Left ventricle myocardium inferior (tissue), 1 donor: ENCODE results near the gene RDH5. TPM values are rescaled to one million over a fixed set of nuclear protein-coding genes. Genes with fewer than 3 reads are reported as not detected.

ENCODE experiments used
- DNase-seq: peaks from one replicate; pipeline ENCODE4 v3.0.0-alpha.2; 2020
- H3K27ac ChIP-seq: fragments of 200-600 bp; replicated peaks from 2 replicates; pipeline ENCODE4 v1.8.0; 2021
- H3K27me3 ChIP-seq: fragments of 200-600 bp; 2 replicates; pipeline ENCODE4 v1.8.0; 2021; ENCODE audit warnings: low read depth
- H3K36me3 ChIP-seq: fragments of 200-600 bp; 2 replicates; pipeline ENCODE4 v1.8.0; 2021
- H3K4me1 ChIP-seq: fragments of 200-600 bp; 2 replicates; pipeline ENCODE4 v1.8.0; 2021
- H3K4me3 ChIP-seq: fragments of 200-600 bp; 2 replicates; pipeline ENCODE4 v1.8.0; 2021; ENCODE audit warnings: mild to moderate bottlenecking, moderate library complexity
- H3K9me3 ChIP-seq: fragments of 200-600 bp; replicated peaks from 2 replicates; pipeline ENCODE4 v1.8.0; 2021
- intact Hi-C: fragments of 100-400 bp; cut with micrococcal nuclease; formaldehyde crosslinking; loops from one replicate; pipeline ENCODE4 v1.11.0; 2022
- total RNA-seq: library from RNA; stranded (reverse); fragmentation: NEBNext Ultra II Directional; extraction: Animal tissue kit (Norgen Biotek cat#: 25700); gene quantifications from one replicate; pipeline ENCODE4 v1.2.1, GENCODE V29; 2021
- TF ChIP-seq, protein P1 (sequence below): fragments of 200-600 bp; IDR thresholded peaks from 2 replicates; pipeline ENCODE4 v1.8.0; 2021; ENCODE audit warnings: antibody characterized with exemption, mild to moderate bottlenecking, borderline replicate concordance
- donor health status: DM: no; HTN: yes; CAD: no; lungs with severe emphysema.

The RDH5 gene
- total RNA-seq, 1 donor from 2014 or later, result 12.2 TPM

DNA sequence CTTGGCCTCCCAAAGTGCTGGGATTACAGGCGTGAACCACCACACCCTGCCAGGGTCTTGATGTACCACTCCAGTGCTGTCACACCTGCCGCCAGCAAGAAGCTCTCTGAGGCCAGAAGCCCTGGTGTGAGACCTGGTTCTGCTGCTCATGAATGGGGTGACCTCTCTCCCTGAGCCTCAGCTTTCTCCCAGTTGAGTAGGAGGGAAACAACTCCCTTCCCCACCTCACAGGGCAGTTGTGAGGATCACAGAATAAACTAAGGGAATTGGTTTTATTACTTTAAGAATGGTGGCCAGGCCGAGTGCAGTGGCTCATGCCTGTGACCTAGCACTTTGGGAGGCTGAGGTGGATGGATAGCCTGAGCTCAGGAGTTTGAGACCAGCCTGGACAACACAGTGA lies 14.4 kb downstream of the RDH5 start:
- TF ChIP-seq, protein P1, sequence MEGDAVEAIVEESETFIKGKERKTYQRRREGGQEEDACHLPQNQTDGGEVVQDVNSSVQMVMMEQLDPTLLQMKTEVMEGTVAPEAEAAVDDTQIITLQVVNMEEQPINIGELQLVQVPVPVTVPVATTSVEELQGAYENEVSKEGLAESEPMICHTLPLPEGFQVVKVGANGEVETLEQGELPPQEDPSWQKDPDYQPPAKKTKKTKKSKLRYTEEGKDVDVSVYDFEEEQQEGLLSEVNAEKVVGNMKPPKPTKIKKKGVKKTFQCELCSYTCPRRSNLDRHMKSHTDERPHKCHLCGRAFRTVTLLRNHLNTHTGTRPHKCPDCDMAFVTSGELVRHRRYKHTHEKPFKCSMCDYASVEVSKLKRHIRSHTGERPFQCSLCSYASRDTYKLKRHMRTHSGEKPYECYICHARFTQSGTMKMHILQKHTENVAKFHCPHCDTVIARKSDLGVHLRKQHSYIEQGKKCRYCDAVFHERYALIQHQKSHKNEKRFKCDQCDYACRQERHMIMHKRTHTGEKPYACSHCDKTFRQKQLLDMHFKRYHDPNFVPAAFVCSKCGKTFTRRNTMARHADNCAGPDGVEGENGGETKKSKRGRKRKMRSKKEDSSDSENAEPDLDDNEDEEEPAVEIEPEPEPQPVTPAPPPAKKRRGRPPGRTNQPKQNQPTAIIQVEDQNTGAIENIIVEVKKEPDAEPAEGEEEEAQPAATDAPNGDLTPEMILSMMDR, result no peak
- no peaks in the 10 kb centered on the region for H3K36me3 ChIP-seq
- no peaks in the 10 kb centered on the region for H3K27me3 ChIP-seq
- H3K4me3 ChIP-seq, result no peak overlapping the region
- H3K27ac ChIP-seq, result no peak overlapping the region
- DNase-seq, result no peak
- H3K9me3 ChIP-seq, result no peaks in the 10 kb centered on the region
- H3K4me1 ChIP-seq, result peaks cover 37% of the 10 kb centered on the region
- intact Hi-C loops, result no loop called here

DNA sequence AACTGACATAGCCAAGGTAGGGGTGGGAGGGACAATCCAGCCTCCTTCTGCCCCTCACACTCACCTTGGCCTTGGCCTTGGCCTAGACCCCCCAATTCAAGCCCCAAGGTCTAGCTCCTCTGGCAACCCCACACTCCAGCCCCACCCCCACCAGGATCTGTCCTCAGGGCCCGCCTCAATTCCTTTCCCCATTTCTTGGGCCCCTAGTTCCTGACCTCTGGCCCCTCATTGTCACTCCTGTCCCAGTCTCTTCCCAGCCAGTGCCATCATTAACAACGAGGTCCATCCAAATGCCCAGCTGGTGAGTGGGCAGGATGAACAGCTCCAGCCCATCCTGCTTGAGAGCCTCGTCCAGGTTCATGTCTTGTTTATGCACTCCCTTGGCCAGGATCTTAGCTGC lies 15.9 kb downstream of the RDH5 start:
- intact Hi-C loops, result loop anchor here (5.0 kb wide), 1 partner anchor 201 kb away; no protein-coding TSS in a partner anchor
- Histone ChIP-seq H3K27ac (no peak overlapping the region), H3K9me3 (no peaks in the 10 kb centered on the region), H3K4me1 (peaks cover 22% of the 10 kb centered on the region), H3K36me3 (no peaks in the 10 kb centered on the region), H3K4me3 (no peak overlapping the region), H3K27me3 (no peaks in the 10 kb centered on the region)
- TF ChIP-seq, protein P1, result no peak
- no peak for DNase-seq

DNA sequence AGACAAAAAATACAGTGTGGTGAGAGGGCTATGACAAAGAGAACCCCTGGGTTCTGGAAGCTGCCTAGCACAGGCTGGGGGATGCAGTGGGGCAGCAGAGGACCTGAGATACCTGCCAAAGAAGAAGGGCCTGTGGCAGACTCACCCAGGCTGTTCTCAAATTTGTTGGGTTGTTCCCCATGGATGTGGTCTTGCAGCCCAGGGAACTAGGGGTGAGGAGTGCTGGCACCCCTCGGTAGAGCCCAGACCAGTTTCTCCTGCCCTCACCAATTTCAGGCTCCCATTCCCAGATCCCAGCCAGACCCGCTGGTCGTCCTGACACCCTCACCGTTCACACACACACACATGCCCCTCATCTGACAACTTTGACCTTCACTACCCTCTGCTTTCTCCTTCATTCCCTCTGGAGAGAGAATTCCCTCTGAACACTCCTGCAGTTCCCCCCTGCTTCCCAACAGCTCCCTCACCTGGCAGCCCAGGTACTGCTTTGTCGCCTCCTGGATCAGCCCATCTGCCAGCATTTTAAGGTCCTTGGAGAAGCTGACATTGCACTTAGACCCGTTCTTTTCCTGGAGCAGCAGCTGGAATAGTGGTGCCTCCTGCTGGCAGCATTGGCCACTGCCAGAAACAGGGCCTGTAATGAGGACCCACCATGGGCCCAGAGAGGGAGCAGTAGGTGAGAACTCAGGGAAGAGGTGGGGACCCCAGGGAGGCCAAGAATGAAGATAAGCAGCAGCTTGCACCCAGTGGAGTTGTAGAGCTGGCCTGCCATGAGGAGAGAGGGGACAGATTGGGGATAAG lies 16.8 kb downstream of the RDH5 start:
- TF ChIP-seq, protein P1, result peak; percentile 80
- intact Hi-C loops, result loop anchor here (5.0 kb wide), 1 partner anchor 200 kb away; no protein-coding TSS in a partner anchor
- peak overlapping the region; percentile 75 for H3K27ac ChIP-seq
- DNase-seq, result peak; percentile 64
- no peaks in the 10 kb centered on the region for H3K36me3 ChIP-seq
- peaks cover 22% of the 10 kb centered on the region for H3K4me1 ChIP-seq
- H3K9me3 ChIP-seq, result no peaks in the 10 kb centered on the region
- H3K27me3 ChIP-seq, result no peaks in the 10 kb centered on the region
- H3K4me3 ChIP-seq, result no peak overlapping the region

DNA sequence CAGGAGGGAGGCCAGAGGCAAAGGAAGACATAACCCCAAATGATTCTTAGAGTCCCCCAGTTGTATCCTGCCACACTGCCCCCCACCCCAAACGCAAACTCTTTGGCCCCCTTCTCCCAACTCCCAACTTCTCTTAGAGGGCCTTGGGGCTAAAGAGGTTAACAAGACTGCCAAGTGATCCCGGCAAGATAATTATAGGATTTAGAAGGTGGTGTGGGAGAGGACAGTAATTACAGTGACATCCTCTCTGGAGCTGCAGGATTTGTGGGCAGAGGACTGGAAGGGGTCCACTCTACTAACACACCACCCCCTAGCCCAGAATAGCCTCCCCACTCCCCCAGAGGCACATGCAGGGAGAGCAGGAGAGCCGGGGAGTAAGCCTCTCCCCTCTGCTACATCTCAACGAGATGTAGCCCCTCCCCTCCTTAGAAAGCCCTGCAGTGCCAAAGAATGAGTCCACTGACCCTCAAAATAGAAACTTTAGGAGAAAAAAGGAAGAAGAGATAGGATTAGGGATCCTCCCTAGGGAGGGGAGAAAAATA lies 17.5 kb downstream of the RDH5 start:
- H3K27me3 ChIP-seq, result no peaks in the 10 kb centered on the region
- no peaks in the 10 kb centered on the region for H3K36me3 ChIP-seq
- H3K4me1 ChIP-seq, result peaks cover 25% of the 10 kb centered on the region
- no peak for DNase-seq
- H3K9me3 ChIP-seq, result no peaks in the 10 kb centered on the region
- peak overlapping the region; percentile 75 for H3K27ac ChIP-seq
- TF ChIP-seq, protein P1, result no peak
- intact Hi-C loops, result loop anchor here (5.0 kb wide), 1 partner anchor 200 kb away; no protein-coding TSS in a partner anchor
- peak overlapping the region; percentile 66 for H3K4me3 ChIP-seq

DNA sequence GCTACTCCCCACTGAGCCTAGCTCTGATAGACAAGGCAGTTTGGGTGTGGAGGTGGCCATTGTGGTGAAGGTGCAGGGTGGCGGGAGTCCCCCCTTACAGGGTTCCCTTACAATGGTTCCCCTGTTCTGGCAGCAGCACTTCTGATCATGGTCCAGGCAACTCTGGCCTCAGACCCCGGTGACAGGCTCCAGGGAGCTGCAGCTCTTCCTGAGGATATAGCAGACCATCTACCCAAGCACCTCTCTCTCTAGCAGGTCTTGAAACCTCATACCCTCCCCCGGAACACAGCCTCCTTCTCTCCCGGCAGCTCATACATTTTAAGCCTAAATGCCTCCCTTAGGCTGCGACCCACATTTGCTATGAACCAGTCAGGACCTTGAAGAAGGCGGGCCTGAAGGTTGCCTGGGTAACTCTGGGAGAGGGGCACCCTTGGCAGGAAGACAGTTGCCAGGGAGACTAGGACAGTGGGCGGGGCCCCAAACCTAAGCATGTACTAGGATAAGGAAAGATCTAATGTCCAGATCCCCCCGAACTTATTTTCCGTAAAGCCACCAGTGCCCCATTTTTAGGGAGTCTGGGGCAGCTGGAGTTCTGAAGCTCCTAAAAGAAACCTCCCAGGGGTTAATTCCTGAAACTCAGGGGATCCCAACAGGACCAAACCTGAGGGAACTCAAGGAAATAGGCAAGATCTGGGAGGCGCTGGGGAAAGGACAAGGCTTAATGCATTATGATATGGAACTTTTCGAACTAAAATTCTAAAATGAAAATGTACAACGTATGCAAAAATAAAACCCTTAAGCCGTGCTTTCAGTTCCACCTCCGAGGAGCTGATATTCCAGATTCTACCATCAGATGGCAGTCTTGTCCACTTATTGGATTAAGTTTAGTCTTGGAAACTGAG lies 18.2 kb downstream of the RDH5 start:
- Histone ChIP-seq H3K4me3 (peak overlapping the region; percentile 66), H3K36me3 (no peaks in the 10 kb centered on the region), H3K27me3 (no peaks in the 10 kb centered on the region), H3K4me1 (peaks cover 26% of the 10 kb centered on the region), H3K27ac (peak overlapping the region; percentile 75), H3K9me3 (no peaks in the 10 kb centered on the region)
- peak; percentile 80 for DNase-seq
- TF ChIP-seq, protein P1, result peak; percentile 91
- intact Hi-C loops, result loop anchor here (5.0 kb wide), 1 partner anchor 199 kb away; no protein-coding TSS in a partner anchor
